ENCODE data around the gene GTF3A. TPM values are rescaled to one million over a fixed set of nuclear protein-coding genes. Genes with fewer than 3 reads are reported as not detected.

Gene GTF3A
- total and polyA plus RNA-seq, 2 of the 8 experiments (the other 6 are each of a cell fraction or from before 2014, with no cell fraction given): 41.6 to 96.5 TPM

- TF ChIP-seq, protein P1, sequence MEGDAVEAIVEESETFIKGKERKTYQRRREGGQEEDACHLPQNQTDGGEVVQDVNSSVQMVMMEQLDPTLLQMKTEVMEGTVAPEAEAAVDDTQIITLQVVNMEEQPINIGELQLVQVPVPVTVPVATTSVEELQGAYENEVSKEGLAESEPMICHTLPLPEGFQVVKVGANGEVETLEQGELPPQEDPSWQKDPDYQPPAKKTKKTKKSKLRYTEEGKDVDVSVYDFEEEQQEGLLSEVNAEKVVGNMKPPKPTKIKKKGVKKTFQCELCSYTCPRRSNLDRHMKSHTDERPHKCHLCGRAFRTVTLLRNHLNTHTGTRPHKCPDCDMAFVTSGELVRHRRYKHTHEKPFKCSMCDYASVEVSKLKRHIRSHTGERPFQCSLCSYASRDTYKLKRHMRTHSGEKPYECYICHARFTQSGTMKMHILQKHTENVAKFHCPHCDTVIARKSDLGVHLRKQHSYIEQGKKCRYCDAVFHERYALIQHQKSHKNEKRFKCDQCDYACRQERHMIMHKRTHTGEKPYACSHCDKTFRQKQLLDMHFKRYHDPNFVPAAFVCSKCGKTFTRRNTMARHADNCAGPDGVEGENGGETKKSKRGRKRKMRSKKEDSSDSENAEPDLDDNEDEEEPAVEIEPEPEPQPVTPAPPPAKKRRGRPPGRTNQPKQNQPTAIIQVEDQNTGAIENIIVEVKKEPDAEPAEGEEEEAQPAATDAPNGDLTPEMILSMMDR (IDR thresholded peaks at IDR 0.05; ENCODE audit: control extremely low read depth in 1 of 3, insufficient read depth in 1 of 3, low read depth in 1 of 3, low read length in 3 of 3): no peak
- no peak for TF ChIP-seq SIX5 (IDR thresholded peaks at IDR 0.05; ENCODE audit: low read depth, low read length)
- TF ChIP-seq EP300 (IDR thresholded peaks at IDR 0.05; ENCODE audit: borderline replicate concordance in 1 of 2, low read depth in 2 of 2, low read length in 2 of 2): no peak
- TF ChIP-seq CTBP2 (IDR thresholded peaks at IDR 0.05; ENCODE audit: borderline replicate concordance, insufficient read depth, insufficient read length, low read length): no peak
- TF ChIP-seq KDM5A (IDR thresholded peaks at IDR 0.05; ENCODE audit: low read length): no peak
- TF ChIP-seq POU5F1 (IDR thresholded peaks at IDR 0.05; ENCODE audit: low read depth, low read length): no peak
Observed at GRCh38 chr13:27474751-27475268, 50.4 kb downstream of the GTF3A start (continued).
